NCI-H2171 (cell line): ENCODE results near the gene SYNGR1.
"Not testable (repeated sequence)": the region's sequence is repeated elsewhere in the genome, so short reads cannot be mapped to it uniquely, and the experiment has no call there.

ENCODE experiments used
- DNase-seq: peaks from one replicate; lab custom pipeline; 2025; lab: John Stamatoyannopoulos, UW

Gene SYNGR1

DNA sequence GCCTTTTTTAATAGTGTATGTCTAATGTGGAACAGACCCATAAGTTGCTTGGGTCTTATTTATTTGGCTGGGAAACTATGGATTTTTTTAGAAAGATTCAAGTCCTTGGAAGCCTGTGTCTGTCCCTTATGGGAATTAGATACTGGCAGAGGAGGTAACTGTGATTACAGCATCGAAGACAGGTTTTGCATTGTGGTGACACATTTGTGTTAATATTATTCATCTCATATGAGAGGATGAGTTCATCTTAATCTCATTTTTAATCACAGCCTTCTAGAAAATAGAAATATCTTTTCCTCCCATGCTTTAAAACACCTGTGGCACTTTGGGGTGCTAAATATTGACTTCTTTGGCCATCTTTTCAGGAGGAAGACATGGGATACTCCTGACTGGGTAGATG is 59.0 kb downstream of the SYNGR1 start:
- DNase-seq, result no peak

DNA sequence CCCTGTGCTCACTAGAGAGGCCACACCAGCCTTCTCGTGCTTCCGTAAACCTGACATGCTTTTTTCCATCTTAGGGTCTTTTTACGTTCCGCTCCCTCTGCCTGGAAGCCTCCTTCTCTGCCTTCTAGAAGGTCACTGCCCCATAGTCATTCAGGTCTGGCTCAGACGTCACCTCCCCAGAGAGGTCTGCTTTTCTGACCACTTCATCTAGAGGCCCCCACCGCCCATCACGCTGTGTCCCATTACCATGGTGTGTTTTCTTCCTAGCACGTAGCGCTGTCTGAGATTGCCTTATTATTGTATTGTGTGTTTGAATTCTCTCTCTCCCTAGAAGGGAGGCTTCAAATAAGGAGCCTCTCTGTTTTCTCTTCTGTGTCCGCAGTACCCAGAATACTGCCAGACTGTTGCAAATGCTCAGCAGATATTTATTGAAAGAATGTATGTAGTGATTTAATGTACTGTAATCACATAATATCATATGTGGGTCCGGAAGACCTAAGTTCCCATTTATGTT is 59.8 kb downstream of the SYNGR1 start:
- DNase-seq, result no peak

DNA sequence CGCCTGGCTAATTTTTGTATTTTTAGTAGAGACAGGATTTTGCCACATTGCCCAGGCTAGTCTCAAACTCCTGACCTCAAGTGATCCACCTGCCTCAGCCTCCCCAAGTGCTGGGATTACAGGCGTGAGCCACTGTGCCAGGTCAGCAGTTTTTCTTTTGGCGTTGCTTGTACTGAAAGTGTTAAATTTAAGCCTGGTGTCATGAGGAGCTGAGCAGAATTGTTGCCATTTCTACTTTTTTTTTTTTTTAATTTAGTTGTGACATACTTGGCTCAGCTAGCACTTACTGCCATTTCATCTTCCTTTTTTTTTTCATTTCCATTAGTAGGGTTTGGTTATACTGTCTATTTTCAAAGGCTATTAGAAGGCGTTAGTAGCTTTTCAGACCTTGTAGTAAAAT is 60.5 kb downstream of the SYNGR1 start:
- DNase-seq, result no peak

DNA sequence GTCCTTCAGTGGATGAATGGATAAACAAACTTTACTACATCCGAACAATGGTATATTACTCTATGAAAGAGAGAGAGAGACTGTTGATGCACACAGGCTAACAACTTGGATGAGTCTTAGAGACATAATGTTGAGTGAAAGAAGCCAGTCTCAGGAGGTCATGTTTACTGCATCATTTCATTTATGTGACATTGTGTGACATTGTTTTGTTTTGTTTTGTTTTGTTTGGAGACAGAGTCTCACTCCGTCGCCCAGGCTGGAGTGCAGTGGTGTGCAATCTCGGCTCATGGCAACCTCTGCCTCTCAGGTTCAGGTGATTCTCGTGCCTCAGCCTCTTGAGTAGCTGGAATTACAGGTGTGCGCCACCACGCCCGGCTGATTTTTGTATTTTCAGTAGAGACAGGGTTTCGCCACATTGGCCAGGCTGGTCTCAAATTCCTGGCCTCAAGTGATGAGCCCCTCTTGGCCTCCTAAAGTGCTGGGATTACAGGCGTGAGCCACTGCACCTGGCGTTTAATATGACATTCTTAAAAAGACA is 62.1 kb downstream of the SYNGR1 start:
- not testable (repeated sequence) for DNase-seq

DNA sequence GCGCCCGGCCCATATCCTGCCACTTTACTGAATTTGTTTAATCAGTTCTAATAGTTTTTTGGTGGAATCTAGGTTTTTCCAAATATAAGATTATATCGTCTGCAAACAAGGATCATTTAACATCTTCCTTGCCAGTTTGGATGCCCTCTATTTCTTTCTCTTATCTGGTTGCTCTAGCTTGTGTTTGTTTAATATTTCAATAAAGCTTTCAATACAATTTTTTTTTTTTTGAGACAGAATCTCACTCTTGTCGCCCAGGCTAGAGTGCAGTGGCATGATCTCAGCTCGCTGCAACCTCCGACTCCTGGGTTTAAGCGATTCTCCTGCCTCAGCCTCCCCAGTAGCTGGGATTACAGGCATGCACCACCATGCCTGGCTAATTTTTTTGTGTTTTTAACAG is 63.4 kb downstream of the SYNGR1 start:
- not testable (repeated sequence) for DNase-seq

DNA sequence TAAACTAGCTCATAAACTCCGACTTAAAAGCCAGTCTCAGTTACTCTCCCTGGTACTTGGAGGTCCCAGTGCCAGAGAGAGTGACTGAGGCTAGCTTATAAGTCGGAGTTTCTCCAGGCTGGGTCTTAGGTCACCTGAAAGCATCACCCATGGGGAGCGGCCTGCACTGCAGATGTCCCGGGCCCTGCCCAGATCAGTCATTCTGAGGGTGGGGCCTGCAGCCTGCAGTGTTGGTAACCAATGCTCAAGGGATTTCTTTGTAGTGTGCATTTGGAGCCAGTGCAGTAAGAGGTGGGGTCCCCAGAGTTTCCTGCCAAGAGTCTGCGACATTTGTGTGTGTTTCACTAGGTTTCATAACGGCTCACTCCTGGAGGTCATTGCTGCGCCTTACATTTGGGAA is 64.6 kb downstream of the SYNGR1 start:
- DNase-seq, result no peak

DNA sequence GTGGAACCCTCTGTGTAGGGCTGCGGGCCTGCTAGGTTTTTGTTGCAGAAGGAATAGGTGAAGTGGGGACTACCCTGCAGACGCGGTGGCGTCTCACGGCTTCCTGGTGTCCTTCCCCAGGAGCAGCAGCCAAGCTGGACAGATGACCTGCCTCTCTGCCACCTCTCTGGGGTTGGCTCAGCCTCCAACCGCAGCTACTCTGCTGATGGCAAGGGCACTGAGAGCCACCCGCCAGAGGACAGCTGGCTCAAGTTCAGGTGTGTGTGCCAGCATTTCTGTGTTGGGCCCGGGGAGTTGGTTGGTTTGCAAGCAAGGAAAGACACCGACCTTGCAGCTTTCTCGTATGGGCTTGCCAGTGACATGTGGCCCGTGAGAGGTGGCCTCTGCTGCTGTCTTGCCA is 65.1 kb downstream of the SYNGR1 start:
- DNase-seq, result no peak

DNA sequence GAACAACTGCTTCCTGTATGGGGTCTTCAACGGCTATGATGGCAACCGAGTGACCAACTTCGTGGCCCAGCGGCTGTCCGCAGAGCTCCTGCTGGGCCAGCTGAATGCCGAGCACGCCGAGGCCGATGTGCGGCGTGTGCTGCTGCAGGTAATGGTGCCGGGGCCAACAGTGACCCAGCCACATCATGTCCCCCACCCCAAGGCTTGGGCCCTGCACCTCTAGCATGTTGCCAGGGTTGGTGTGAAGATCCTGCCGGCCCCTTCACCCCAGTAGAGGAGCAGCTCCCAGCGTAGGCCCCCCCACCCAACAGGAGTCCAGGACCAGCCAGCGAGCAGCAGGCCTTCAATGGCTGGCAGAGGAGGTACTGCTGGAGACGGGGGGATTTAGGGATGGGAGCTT is 65.7 kb downstream of the SYNGR1 start:
- no peak for DNase-seq

DNA sequence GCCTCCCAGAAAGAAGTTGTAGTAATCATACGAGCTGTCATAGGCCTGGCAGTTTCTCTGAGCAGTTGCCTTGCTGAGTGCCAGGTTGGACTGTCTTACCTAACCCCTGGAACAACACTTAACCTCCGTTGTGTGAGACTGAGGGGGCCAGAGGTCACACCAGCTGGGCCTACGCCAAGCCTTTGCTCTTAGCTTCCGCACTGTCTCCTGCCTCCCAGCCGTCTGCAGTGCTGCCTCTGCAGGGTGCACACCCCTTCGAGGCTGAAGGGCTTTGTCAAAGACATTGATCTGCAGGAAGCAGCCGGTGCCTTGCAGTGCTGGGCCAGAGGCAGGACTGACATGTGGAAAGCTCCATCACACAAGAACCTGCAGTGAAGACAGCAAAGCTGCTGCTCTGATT is 66.5 kb downstream of the SYNGR1 start:
- DNase-seq, result no peak

DNA sequence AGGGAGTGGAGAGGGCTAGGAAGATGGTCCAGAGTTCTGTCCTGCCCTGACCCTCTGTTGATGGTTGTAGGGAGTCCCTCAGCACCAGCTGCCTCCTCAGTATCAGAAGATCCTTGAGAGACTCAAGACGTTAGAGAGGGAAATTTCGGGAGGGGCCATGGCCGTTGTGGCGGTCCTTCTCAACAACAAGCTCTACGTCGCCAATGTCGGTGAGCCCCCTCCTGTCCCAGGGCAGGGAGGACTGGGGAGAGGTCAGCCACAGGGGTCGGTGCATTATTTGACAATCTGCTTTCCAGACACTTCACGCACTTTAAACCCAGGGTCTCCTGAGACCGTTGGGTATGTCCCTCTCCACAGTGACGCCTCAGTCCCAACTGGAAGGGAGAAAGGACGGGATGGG is 67.8 kb downstream of the SYNGR1 start:
- DNase-seq, result no peak

DNA sequence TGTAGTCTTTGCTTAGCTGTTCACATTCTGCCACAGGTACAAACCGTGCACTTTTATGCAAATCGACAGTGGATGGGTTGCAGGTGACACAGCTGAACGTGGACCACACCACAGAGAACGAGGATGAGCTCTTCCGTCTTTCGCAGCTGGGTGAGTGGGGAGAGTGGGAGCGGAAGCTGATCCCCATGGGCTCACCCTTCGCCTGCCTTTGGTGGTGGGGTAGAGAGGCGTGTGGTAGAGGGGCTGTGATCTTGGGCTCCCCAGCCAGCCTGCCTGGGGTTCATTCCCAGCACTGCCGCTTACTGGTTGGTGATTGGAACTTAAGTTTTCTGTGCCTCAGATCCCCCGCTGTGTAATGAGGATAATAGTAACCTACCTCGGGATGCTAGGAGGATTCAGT is 68.9 kb downstream of the SYNGR1 start:
- DNase-seq, result no peak

DNA sequence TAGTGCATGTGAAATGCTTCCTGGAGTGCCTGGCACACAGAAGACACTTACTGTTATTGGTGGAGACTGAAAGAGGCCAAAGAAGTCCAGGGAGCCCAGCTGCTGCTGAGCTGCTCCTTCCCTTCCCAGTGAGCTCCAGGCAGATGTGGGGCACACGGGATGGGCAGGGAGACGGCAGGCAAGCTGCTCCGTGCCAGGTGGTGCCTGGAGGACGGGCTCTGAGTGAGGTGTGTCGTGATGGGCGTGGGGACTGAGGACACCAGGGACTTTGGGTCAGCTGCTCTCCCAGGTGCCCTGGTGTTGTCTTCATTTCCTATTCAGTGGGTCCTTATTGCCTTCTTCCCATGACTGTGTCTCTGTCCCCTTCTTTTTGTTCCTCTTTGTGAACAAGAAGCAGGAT is 69.3 kb downstream of the SYNGR1 start:
- DNase-seq, result no peak

DNA sequence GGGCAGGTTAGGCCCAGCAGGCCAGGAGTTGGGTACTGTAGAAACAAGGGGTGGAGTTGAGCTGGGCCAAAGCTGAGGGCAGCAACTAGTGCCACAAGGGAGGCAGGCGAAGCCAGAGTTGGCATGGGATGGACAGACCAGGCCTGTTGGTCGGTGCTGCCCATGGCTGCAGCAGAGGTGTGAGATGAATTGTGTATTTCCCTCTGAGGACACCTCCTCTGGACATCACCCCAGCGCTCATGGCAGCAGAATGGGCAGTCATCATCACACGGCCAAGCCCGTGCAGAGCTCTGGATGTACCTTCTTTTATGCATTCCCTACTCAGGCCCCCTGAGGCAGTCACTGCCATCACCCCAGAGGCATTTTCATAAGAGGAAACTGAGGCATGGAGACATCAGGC is 70.1 kb downstream of the SYNGR1 start:
- DNase-seq, result no peak

DNA sequence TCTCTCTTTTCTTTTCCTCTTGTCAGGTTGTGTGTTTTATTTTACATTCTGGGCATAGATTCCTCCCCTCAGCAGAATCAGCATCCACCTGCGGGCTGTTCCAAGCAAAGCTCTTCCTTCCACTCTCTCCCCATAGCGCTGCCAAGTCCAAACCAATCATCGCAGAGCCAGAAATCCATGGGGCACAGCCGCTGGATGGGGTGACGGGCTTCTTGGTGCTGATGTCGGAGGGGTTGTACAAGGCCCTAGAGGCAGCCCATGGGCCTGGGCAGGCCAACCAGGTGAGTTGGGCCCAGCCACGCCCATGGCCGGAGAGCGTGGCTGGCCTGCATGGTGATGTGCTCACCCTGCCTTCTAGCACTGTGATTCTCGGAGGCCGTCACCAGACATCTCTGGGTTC is 71.9 kb downstream of the SYNGR1 start:
- no peak for DNase-seq

DNA sequence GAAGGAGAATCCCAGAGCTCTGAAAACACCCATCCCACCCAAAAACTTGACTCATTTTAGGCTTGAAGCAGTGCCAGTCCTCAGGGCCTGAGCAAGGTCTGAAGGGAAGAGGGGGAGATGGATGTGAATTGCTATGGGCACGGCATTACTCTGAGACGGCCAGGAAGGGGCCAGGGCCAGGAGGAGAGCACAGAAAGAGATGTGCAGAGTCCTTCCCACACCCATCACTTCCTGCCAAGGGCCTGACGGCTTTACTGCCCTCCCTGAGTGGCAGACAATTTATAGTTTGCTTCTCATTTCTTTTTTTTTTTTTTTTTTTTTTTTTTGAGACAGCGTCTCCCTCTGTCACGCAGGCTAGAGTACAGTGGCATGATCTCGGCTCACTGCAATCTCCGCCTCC is 72.3 kb downstream of the SYNGR1 start:
- no peak for DNase-seq

DNA sequence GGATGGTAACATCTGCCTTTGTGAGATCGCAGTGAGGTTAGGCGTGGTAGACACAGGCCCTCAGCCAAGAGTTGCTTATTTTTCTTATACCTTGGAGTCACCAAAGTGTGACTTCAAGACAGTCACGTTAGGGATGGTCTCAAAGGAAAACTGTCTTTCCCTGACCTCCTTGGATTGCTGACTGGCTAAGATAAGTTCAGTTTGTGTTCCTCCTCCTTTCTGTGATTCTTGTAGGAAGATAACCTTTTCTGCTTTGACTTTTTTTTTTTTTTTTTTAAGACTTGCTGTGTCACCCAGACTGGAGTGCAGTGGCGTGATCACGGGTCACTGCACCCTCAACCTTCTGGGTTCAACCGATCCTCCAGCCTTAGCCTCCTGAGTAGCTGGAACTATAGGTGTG is 72.9 kb downstream of the SYNGR1 start:
- no peak for DNase-seq

DNA sequence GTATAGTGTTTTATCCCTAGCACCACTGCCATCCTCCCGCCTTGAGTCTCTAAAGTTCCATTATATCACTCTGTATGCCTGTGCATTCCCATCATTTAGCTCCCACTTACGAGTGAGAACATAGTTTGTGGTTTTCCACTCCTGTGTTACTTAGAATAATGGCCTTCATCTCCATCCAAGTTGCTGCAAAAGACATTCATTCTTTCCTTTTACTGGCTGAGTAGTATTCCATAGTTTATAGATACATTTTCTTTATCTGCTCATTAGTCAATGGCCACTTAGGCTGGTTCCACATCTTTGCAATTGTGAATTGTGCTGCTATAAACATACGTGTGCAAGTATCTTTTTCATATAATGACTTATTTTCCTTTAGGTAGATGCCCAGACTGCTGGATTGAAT is 74.2 kb downstream of the SYNGR1 start:
- DNase-seq, result no peak

DNA sequence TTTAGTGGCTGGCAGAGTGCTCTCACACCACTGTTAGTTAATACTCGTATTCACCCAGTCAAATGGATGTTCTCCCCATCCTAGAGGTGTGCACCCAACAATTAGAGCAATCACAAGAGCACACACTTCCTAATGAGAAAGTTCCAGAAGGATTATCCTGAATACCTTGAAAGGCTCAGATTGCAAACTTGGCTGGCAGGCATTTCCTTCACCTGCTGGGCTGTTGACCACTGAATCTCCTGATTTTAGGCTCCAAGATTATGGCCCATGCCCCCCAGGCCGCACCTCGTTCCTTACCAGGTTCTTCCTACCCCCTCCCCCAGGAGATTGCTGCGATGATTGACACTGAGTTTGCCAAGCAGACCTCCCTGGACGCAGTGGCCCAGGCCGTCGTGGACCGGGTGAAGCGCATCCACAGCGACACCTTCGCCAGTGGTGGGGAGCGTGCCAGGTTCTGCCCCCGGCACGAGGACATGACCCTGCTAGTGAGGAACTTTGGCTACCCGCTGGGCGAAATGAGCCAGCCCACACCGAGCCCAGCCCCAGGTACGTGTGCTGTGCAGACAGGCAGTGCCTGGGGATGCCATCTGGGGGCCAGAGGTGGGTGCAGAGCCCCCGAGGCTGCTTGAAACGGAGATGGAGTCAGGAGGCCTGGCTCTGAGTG is 76.7 kb downstream of the SYNGR1 start:
- DNase-seq, result no peak

DNA sequence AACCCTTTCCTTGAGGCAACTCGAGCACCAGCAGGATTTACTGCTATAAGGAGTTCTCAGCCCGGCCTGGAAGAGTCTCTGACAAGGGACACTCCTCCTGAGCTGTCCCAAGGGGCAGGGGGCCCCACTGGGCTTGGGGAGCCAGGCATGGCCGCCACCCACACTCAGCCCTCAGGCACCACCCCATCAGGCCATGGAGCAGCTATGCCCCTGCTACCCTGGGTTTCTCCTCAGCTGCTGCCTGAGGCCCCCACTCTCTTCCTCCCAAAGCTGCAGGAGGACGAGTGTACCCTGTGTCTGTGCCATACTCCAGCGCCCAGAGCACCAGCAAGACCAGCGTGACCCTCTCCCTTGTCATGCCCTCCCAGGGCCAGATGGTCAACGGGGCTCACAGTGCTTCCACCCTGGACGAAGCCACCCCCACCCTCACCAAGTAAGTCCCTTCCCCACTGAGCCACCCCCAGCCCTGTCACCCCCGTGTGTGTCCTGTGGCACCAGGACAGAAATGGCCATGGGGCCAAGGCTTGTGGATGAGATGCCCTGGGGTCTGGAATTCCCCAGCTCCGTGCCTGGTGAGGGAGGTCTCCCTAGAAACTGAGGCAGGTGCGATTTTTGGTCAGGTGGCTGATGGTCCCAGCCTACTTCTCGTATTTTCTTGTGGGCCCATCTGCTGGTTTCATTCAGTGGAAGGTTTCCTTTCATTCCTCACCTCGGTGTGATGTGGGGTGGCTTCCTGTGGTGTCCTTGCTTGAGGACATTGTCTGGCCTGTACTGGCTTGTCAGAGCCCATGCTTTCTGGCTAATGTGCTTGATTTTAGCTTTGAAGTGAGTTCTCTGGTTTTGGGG is 78.2 kb downstream of the SYNGR1 start:
- DNase-seq, result no peak

DNA sequence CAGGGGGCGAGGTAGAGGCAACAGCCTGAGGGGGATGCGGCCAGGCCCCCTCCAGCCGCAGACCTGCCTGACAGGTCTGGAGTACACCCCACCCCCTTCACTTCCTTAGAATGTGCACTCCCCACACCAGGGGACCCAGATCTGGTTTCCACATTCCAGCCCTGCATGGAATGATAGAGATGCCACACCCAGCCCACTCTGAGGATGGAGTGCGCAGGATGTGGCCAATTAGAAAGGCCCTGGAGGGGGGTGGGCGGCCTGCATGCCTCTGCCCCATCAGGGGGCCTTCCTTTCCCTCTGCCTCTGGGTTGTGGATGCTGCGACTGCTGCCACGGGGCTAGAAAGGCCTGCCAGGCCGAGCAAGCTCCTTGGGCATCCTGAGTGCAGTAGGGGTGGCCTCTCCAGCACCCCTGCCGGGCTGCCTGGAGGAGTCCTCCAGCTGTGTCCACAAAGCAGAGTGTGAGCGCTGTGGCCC is 78.8 kb downstream of the SYNGR1 start:
- no peak for DNase-seq

DNA sequence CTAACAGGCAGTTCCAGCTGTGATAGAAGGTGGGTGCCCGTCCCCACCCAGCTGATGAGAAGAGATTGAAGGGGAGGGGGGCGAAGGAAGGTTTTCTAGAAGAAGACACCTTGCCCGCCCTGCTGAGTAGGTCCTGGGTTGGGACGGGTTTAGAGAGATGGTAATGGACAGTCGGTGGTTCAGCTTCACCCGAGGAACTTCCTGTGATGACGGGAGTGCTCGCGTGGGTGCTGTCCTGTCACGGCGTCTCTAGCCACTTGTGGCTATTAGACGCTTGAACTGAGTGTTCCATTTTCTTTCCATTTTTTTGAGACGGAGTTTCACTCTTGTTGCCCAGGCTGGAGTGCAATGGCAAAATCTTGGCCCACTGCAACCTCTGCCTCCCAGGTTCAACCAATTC is 79.4 kb downstream of the SYNGR1 start:
- DNase-seq, result no peak

DNA sequence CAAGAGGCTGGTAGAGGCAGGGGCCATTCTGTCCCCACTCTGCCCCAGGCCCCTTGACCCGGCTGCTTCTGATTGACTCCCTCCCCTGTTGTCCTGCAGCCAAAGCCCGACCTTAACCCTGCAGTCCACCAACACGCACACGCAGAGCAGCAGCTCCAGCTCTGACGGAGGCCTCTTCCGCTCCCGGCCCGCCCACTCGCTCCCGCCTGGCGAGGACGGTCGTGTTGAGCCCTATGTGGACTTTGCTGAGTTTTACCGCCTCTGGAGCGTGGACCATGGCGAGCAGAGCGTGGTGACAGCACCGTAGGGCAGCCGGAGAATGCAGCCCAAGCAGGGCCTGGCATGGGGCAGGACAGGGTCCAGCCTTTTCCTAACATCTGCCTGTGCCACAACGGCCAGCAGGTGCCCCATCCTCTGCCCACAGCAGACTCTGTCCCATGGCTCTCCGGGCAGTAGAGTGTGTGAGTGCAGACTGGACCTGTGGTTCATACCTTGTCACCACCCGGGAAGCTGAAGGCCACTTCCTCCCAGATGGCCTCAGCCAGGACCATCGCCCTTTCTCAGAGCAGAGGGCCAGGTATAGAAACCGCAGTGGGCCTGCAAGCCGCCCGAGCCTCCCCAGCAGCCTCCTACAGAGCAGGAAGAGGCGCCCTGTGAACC is 80.3 kb downstream of the SYNGR1 start:
- DNase-seq, result no peak
